NCI-H2029 treated with DMSO at 0.1 percent for 48 hours (cell line): ENCODE data around the gene BANP.
"Not testable (repeated sequence)": the region's sequence is repeated elsewhere in the genome, so short reads cannot be mapped to it uniquely, and the experiment has no call there.

Experiments used
- DNase-seq: peaks from one replicate; lab custom pipeline; 2025; lab: John Stamatoyannopoulos, UW

The BANP gene

GRCh38 chr16:88016386-88016785 lies 65.2 kb downstream of the BANP start:
- DNase-seq = not testable (repeated sequence)

GRCh38 chr16:88016964-88017363 lies 65.7 kb downstream of the BANP start:
- no peak for DNase-seq

GRCh38 chr16:88017587-88018101 lies 66.4 kb downstream of the BANP start:
- DNase-seq = no peak

- not testable (repeated sequence) for DNase-seq
Observed at GRCh38 chr16:88018382-88018781, 67.1 kb downstream of the BANP start.

- DNase-seq = not testable (repeated sequence)
Observed at GRCh38 chr16:88019041-88019820, 68.0 kb downstream of the BANP start.

- DNase-seq = no peak
Observed at GRCh38 chr16:88019821-88020515, 68.7 kb downstream of the BANP start.

- DNase-seq = no peak
Observed at GRCh38 chr16:88020516-88020885, 69.3 kb downstream of the BANP start.

GRCh38 chr16:88021041-88021970 lies 70.1 kb downstream of the BANP start:
- DNase-seq = not testable (repeated sequence)

- DNase-seq = no peak
Observed at GRCh38 chr16:88022076-88023042, 71.1 kb downstream of the BANP start.

- DNase-seq = no peak
Observed at GRCh38 chr16:88023366-88023765, 72.1 kb downstream of the BANP start.

- no peak for DNase-seq
Observed at GRCh38 chr16:88023786-88024185, 72.6 kb downstream of the BANP start.

- DNase-seq = not testable (repeated sequence)
Observed at GRCh38 chr16:88024491-88025085, 73.4 kb downstream of the BANP start.

GRCh38 chr16:88025086-88025492 lies 73.9 kb downstream of the BANP start:
- not testable (repeated sequence) for DNase-seq

GRCh38 chr16:88025828-88026555 lies 74.8 kb downstream of the BANP start:
- not testable (repeated sequence) for DNase-seq

- DNase-seq = no peak
Observed at GRCh38 chr16:88026964-88027938, 76.0 kb downstream of the BANP start.

- DNase-seq = not testable (repeated sequence)
Observed at GRCh38 chr16:88028177-88028930, 77.1 kb downstream of the BANP start.

GRCh38 chr16:88030498-88030897 lies 79.3 kb downstream of the BANP start:
- DNase-seq = no peak

GRCh38 chr16:88030961-88031360 lies 79.7 kb downstream of the BANP start:
- DNase-seq = not testable (repeated sequence)
